ENCODE measurements around the gene PDLIM1. TPM values are rescaled to one million over a fixed set of nuclear protein-coding genes. Genes with fewer than 3 reads are reported as not detected.

Gene PDLIM1
- total and polyA plus RNA-seq, 10 of the 15 experiments (the other 5 are each of a cell fraction or from before 2014, with no cell fraction given) = 95.7 to 714 (median 309) TPM

- TF ChIP-seq, protein P1, sequence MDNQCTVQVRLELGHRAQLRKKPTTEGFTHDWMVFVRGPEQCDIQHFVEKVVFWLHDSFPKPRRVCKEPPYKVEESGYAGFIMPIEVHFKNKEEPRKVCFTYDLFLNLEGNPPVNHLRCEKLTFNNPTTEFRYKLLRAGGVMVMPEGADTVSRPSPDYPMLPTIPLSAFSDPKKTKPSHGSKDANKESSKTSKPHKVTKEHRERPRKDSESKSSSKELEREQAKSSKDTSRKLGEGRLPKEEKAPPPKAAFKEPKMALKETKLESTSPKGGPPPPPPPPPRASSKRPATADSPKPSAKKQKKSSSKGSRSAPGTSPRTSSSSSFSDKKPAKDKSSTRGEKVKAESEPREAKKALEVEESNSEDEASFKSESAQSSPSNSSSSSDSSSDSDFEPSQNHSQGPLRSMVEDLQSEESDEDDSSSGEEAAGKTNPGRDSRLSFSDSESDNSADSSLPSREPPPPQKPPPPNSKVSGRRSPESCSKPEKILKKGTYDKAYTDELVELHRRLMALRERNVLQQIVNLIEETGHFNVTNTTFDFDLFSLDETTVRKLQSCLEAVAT (IDR thresholded peaks at IDR 0.05) = no peak
- TF ChIP-seq CREB1 (IDR thresholded peaks at IDR 0.05; ENCODE audit: low read depth) (0 out of 2 replicates have a peak, but pooled peaks have one; percentile 17), NFIC (IDR thresholded peaks at IDR 0.05; ENCODE audit: low read depth, low read length) (peak; percentile 19; the same call in 1 of the 2 replicates), CTCF (IDR thresholded peaks at IDR 0.05 in 2 of 3, conservative IDR thresholded peaks at IDR 0.05 in 1 of 3; ENCODE audit: control insufficient read depth in 2 of 3, extremely low read depth in 1 of 3, insufficient read depth in 1 of 3, low read depth in 3 of 3, low read length in 3 of 3) (no peak), JUNB (IDR thresholded peaks at IDR 0.05) (peak; percentile 25; the same call in 1 of the 2 replicates), MEF2B (IDR thresholded peaks at IDR 0.05; ENCODE audit: partially characterized antibody, poor library complexity, severe bottlenecking) (no peak), FOS (IDR thresholded peaks at IDR 0.05; ENCODE audit: borderline replicate concordance, extremely low read depth, insufficient read length) (no peak), RAD21 (IDR thresholded peaks at IDR 0.05; ENCODE audit: insufficient read depth, low read depth, low read length) (no peak), BMI1 (IDR thresholded peaks at IDR 0.05; ENCODE audit: borderline replicate concordance) (peak; percentile 63), FOXM1 (IDR thresholded peaks at IDR 0.05; ENCODE audit: low read depth, low read length) (peak; percentile 35; the same call in 1 of the 2 replicates), SPI1 (IDR thresholded peaks at IDR 0.05; ENCODE audit: borderline replicate concordance, insufficient read depth, low read depth, low read length) (peak; percentile 58; the same call in 1 of the 2 replicates), RUNX3 (IDR thresholded peaks at IDR 0.05; ENCODE audit: low read length) (peak; percentile 56; the same call in 1 of the 2 replicates)
- TF ChIP-seq, protein P2, sequence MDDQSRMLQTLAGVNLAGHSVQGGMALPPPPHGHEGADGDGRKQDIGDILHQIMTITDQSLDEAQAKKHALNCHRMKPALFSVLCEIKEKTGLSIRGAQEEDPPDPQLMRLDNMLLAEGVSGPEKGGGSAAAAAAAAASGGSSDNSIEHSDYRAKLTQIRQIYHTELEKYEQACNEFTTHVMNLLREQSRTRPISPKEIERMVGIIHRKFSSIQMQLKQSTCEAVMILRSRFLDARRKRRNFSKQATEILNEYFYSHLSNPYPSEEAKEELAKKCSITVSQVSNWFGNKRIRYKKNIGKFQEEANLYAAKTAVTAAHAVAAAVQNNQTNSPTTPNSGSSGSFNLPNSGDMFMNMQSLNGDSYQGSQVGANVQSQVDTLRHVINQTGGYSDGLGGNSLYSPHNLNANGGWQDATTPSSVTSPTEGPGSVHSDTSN (IDR thresholded peaks at IDR 0.05; ENCODE audit: insufficient replicate concordance, low read depth, low read length) = no peak
- TF ChIP-seq, protein P3, sequence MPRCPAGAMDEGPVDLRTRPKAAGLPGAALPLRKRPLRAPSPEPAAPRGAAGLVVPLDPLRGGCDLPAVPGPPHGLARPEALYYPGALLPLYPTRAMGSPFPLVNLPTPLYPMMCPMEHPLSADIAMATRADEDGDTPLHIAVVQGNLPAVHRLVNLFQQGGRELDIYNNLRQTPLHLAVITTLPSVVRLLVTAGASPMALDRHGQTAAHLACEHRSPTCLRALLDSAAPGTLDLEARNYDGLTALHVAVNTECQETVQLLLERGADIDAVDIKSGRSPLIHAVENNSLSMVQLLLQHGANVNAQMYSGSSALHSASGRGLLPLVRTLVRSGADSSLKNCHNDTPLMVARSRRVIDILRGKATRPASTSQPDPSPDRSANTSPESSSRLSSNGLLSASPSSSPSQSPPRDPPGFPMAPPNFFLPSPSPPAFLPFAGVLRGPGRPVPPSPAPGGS (IDR thresholded peaks at IDR 0.05; ENCODE audit: borderline replicate concordance, insufficient read depth, low read depth, low read length, poor library complexity, severe bottlenecking) = no peak
These were observed 24.1 kb downstream of the PDLIM1 start (continued) for GRCh38 chr10:95266674-95267095.

Data from GM12878 (cell line).